PC-3 (cell line): ENCODE results near the gene AACS.

Experiments used
- EZH2 ChIP-seq: fragments of 300-600 bp; sonication (generic); IDR thresholded peaks from one replicate; pipeline ENCODE4 v1.6.1; 2017; ENCODE audit warnings: antibody characterized with exemption, mild to moderate bottlenecking, low read length; ENCODE audit not compliant: unreplicated experiment
- TF ChIP-seq, protein P1 (sequence below): fragments of 300-600 bp; sonication (generic); conservative IDR thresholded peaks from 2 replicates; pipeline ENCODE4 v1.5.1; 2017; ENCODE audit warnings: antibody characterized with exemption, low read depth, mild to moderate bottlenecking, low read length

DNA sequence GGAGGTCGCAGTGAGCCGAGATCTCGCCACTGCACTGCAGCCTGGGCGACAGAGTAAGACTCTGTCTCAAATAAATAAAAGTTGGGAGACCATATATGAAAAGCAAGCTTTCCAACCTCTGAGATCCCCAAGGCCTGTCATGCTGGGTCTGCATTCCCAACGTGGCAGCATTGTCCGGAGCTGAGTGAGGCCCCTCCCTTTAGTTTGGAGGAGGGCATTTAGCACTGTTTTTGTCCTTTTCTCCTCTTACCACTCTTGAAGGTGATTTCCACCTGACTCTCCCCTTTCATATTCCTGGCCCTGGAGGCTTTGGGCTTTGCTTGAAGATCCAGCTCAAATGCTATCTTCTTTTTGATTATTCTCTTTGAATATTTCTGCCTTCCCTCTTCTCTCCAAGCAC lies 3.2 kb downstream of the AACS start:
- TF ChIP-seq, protein P1, sequence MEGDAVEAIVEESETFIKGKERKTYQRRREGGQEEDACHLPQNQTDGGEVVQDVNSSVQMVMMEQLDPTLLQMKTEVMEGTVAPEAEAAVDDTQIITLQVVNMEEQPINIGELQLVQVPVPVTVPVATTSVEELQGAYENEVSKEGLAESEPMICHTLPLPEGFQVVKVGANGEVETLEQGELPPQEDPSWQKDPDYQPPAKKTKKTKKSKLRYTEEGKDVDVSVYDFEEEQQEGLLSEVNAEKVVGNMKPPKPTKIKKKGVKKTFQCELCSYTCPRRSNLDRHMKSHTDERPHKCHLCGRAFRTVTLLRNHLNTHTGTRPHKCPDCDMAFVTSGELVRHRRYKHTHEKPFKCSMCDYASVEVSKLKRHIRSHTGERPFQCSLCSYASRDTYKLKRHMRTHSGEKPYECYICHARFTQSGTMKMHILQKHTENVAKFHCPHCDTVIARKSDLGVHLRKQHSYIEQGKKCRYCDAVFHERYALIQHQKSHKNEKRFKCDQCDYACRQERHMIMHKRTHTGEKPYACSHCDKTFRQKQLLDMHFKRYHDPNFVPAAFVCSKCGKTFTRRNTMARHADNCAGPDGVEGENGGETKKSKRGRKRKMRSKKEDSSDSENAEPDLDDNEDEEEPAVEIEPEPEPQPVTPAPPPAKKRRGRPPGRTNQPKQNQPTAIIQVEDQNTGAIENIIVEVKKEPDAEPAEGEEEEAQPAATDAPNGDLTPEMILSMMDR = no peak
- TF ChIP-seq EZH2 = no peak
